Left colon (tissue), 2 donors: ENCODE measurements around the gene SHC4. TPM values are rescaled to one million over a fixed set of nuclear protein-coding genes. Genes with fewer than 3 reads are reported as not detected.
A peak's percentile ranks its signal among the peaks of the same experiment; 100 is the strongest.

Experiments
- ATAC-seq: fragments of 200-7000 bp; cut with Tn5 transposase; one replicate; pipeline ENCODE4 v1.9.1; 2020; ENCODE audit warnings: mild to moderate bottlenecking, moderate library complexity
- DNase-seq, 2 donors: peaks; one replicate each; pipeline ENCODE4 v3.0.0-alpha.2; 2020
- intact Hi-C, 2 donors: fragments of 100-400 bp; cut with DNase I in 1 of 2; cut with micrococcal nuclease in 1 of 2; formaldehyde crosslinking; loops; one replicate each; pipeline versions ENCODE4 v1.11.2 to v1.14.0; 2022; cut with DNase I, micrococcal nuclease
- long read RNA-seq: library from polyadenylated mRNA; unstranded; transcript quantifications from one replicate; pipeline ENCODE4 v2.0.0, GENCODE V29; 2021
- total RNA-seq, 2 donors: library from RNA; stranded (reverse); fragmentation: NEBNext Ultra II Directional; extraction: Animal tissue kit (Norgen Biotek cat#: 25700); gene quantifications; one replicate each; pipeline ENCODE4 v1.2.1, GENCODE V29; 2021
- donor health status: DM: no; HTN: no; CAD: no.
- donor health status: DM: yes; HTN: yes; CAD: no.

The SHC4 gene
- under 1 TPM; 0.24 to 0.81 TPM for total RNA-seq
- long read RNA-seq, partial matches to known transcripts, result 0 of 2 reads
- long read RNA-seq, other reads (novel, unspliced or antisense), result 2 of 2 reads

GRCh38 chr15:48963524-48964113 lies at the start of gene SHC4:
TSS of gene SHC4 (minus strand) at chr15:48963919. CDS start at chr15:48963015, 904 bp downstream.
- DNase-seq, result peak; percentile 41 to 48
- intact Hi-C loops, result no loop called here
- ATAC-seq, result peak; percentile 89

- no peak for ATAC-seq
- no peak for DNase-seq
- intact Hi-C loops, result no loop called here
These were observed 35.6 kb upstream of the SHC4 start for GRCh38 chr15:48999314-48999713.

- intact Hi-C loops, result no loop called here
- DNase-seq, result no peak
These were observed 32.6 kb upstream of the SHC4 start for GRCh38 chr15:48996276-48996675.

GRCh38 chr15:48993380-48993779 lies 29.7 kb upstream of the SHC4 start:
- no peak for ATAC-seq
- no peak for DNase-seq
- intact Hi-C loops, result no loop called here

More at GRCh38 chr15:48996276-48996675, 32.6 kb upstream of the SHC4 start:
- ATAC-seq, result no peak

- DNase-seq (no peak), ATAC-seq (no peak)
- intact Hi-C loops, result no loop called here
These were observed 28.8 kb upstream of the SHC4 start for GRCh38 chr15:48992545-48992944.

GRCh38 chr15:48992096-48992495 lies 28.4 kb upstream of the SHC4 start:
- no peak for DNase-seq
- no peak for ATAC-seq
- intact Hi-C loops, result no loop called here

GRCh38 chr15:48989170-48989569 lies 25.5 kb upstream of the SHC4 start:
- no peak for DNase-seq
- no peak for ATAC-seq
- intact Hi-C loops, result no loop called here

- DNase-seq, result no peak
- intact Hi-C loops, result no loop called here
- no peak for ATAC-seq
These were observed 23.4 kb upstream of the SHC4 start for GRCh38 chr15:48987142-48987541.

GRCh38 chr15:48986240-48986639 lies 22.5 kb upstream of the SHC4 start:
- intact Hi-C loops, result no loop called here
- DNase-seq, result no peak
- ATAC-seq, result no peak

- ATAC-seq (no peak), DNase-seq (no peak)
- intact Hi-C loops, result no loop called here
These were observed 21.8 kb upstream of the SHC4 start for GRCh38 chr15:48985516-48985915.

- ATAC-seq, result no peak
- intact Hi-C loops, result no loop called here
- DNase-seq, result no peak
These were observed 21.2 kb upstream of the SHC4 start for GRCh38 chr15:48984811-48985352.

- intact Hi-C loops, result no loop called here
- DNase-seq (no peak), ATAC-seq (no peak)
These were observed 20.4 kb upstream of the SHC4 start for GRCh38 chr15:48984021-48984710.

- no peak for DNase-seq
- intact Hi-C loops, result no loop called here
- no peak for ATAC-seq
These were observed 19.6 kb upstream of the SHC4 start for GRCh38 chr15:48983300-48983699.

GRCh38 chr15:48981941-48982340 lies 18.2 kb upstream of the SHC4 start:
- no peak for ATAC-seq
- DNase-seq, result no peak
- intact Hi-C loops, result no loop called here

GRCh38 chr15:48978638-48979037 lies 14.9 kb upstream of the SHC4 start:
- intact Hi-C loops, result no loop called here

GRCh38 chr15:48976444-48977088 lies 12.8 kb upstream of the SHC4 start:
- no peak for ATAC-seq
- no peak for DNase-seq
- intact Hi-C loops, result no loop called here

More at GRCh38 chr15:48978638-48979037, 14.9 kb upstream of the SHC4 start:
- ATAC-seq (no peak), DNase-seq (no peak)

- peak; percentile 99 for ATAC-seq
- intact Hi-C loops, result no loop called here
- peak; percentile 65 to 79 for DNase-seq
These were observed 12.0 kb upstream of the SHC4 start for GRCh38 chr15:48975472-48976419.

GRCh38 chr15:48974882-48975281 lies 11.2 kb upstream of the SHC4 start:
- ATAC-seq (no peak), DNase-seq (no peak)
- intact Hi-C loops, result no loop called here
